NCI-H446 treated with DMSO at 0.1 percent for 48 hours (cell line): ENCODE data around the gene RBFOX2.

ENCODE experiments used
- DNase-seq: peaks from one replicate; lab custom pipeline; 2025; lab: John Stamatoyannopoulos, UW

The RBFOX2 gene

GRCh38 chr22:35863432-35863831 is 165.2 kb downstream of the RBFOX2 start:
- DNase-seq = no peak

- DNase-seq = no peak
Observed at GRCh38 chr22:35862697-35863096, 165.9 kb downstream of the RBFOX2 start.

GRCh38 chr22:35861451-35861850 is 167.2 kb downstream of the RBFOX2 start:
- no peak for DNase-seq

DNA sequence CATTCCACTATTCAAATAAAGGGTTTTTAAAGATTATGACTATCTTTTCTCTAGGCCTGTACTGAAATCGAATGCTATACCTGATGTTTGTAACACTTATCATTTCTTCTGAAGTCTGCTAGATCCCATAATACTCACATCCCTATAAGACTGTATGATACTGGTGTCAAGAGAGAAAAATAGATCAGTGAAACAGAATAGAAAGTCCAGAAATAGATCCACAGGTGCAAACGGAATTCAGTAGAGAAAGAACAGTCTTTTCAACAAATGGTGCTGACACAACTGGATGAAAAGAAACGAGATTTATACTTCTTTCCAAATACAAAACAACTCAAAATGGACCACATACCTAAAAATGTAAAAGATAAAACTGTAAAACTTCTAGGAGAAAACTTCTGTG is 167.8 kb downstream of the RBFOX2 start:
- DNase-seq = no peak

GRCh38 chr22:35860087-35860733 is 168.4 kb downstream of the RBFOX2 start:
- DNase-seq = no peak

DNA sequence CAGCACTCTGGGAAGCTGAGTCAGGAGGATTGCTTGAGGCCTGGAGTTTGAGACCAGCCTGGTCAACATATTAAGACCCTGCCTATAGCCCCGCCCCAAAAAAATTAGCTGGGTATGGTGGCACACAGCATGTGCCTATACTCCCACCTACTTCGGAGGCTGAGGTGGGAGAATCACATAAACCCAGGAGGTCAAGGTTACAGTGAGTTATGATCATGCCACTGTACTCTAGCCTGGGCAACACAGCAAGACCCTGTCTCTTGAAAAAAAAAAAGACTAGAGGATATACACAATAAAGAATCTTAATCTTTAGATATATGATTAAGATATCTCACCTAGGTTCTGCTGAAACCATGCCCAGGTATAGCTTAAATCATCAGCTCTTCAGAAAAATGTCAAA is 174.3 kb downstream of the RBFOX2 start:
- no peak for DNase-seq

DNA sequence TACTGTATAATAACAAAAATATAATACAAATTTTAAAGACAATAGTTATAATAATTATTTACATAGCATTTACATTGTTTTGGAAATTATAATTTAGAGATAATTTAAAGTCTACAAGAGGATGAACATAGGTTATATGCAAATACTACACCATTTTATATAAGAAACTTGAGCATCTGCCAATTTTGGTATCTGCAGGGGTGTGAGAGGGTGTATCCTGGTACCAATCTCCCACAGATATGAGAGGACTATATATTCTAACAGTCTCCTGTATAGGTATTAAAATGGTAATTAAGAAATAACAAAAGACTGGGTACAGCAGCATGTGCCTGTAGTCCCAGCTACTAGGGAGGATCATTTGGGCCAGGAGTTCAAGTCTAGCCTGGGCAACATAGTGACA is 176.5 kb downstream of the RBFOX2 start:
- DNase-seq = no peak

- DNase-seq = no peak
Observed at GRCh38 chr22:35850831-35851230, 177.8 kb downstream of the RBFOX2 start.

- no peak for DNase-seq
Observed at GRCh38 chr22:35846804-35847203, 181.8 kb downstream of the RBFOX2 start.

DNA sequence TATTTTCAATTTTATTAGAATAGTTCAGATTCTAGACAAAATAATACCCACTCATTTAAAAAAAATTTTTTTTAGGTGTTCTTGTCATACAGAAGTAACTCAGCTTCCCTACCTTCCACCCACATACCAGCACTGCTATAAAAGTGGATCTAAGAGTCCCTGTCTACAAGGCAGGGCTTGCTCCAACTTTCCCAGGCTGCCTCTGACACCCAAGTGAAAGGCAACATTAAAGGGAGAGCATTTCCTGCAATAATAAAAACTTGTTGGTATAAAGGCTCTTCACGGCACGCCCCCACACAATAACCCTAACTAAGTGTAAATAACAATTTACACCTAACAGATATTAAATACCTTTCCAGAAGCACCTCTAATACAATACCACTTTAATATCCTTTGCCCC is 183.7 kb downstream of the RBFOX2 start:
- no peak for DNase-seq

DNA sequence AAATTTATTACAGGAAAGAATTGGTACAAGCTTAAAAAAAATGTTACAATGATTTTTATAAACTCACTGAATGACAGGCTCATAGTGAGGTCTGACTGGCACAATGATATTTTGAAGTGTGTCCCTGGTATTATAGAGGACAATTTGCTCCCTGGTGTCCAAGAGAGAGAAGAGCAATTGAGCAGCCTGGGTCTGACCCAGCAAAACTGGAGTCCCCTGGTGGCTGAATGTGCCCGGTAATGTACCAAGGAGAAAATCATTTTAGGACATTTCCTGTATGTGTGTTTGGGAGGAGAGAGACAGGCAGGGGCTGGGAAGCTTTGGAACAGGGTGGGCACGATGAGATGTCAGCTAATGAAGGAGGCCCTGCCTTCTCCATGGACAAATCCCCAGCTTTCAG is 185.7 kb downstream of the RBFOX2 start:
- no peak for DNase-seq

DNA sequence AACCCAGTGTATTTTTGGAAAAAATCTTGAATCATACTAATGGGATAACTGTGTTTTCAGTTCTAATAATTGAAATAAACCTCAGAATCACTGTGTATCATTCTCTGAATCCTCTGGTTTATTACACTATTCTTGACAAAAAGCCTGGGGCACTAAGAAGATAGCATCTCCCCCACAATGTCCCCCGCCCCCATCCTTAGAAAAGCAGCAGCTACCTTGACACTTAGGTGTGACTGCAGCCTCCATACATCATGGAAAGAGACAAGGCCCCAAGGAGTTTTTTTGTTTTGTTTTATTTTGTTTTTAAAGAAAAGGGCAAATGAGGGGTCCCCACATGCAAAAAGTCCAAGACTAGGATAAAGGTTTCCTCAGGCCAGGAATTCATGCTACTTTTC is 186.1 kb downstream of the RBFOX2 start:
- no peak for DNase-seq

DNA sequence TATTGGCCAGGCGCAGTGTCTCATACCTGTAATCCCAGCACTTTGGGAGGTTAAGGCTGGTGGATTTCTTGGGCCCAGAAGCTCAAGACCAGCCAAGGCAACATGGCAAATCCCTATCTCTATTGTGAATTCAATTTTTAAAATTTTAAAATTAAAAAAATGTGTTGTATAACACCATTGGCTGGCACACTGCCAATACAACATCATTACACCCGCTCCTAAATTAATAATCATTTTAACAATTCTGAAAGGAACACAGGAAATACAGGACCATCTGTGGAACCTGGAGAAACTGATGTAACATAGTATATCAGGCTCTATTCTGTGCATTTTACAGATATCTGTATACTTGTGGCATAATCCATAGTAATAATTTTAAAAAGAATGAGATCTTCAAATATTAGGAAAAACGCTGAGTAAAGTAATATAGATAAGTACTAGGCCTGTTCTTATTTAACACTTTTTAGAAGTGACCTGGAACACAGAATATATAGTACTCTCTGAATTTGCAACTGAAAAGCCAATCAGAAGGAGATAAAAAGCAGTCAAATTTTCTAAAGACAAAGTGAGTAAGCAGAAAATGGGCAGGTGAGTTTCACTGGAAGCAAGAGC is 186.6 kb downstream of the RBFOX2 start:
- DNase-seq = no peak

DNA sequence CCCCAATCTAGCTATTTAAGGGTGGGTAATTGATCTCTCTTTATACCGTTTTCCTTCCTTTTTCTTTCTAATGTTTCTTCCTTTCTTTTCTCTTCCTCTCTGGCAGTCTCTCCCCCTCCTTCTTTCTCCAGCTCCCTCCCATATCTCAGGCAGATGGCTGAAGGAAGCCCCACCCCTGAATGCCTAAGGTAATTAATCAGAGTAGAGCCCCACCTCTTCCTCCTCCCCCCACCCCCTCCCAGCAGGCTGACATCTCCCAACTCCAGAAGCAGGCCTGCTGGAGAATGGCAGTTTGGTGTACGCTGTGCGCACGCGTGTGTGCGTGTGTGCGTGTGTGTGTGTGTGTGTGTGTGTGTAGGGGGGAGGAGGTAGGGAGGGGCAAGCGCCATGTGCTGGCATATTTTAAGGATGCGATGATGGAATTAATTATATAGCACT is 188.3 kb downstream of the RBFOX2 start:
- DNase-seq = peak; percentile 93

DNA sequence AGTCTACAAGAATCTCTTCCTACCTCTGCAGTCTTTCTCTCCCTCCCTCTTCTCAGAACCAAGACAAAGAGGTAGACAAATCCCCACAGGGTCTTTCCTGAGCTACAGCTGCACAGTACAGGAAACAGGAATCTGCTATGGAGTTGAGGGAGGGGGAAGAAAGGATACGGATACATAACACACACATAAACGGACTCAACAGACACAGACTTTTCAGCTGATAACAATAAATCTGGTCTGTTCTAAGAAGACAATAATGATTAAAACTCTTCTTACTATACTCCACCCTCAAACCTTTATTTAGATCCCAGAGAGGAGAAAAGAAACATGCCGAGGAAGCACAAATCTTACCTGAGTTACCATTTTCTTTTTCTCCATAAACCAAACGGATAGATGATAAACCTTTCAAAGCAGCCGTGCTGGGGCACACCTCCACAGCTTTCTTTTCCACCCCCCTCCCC is 188.8 kb downstream of the RBFOX2 start:
- no peak for DNase-seq

DNA sequence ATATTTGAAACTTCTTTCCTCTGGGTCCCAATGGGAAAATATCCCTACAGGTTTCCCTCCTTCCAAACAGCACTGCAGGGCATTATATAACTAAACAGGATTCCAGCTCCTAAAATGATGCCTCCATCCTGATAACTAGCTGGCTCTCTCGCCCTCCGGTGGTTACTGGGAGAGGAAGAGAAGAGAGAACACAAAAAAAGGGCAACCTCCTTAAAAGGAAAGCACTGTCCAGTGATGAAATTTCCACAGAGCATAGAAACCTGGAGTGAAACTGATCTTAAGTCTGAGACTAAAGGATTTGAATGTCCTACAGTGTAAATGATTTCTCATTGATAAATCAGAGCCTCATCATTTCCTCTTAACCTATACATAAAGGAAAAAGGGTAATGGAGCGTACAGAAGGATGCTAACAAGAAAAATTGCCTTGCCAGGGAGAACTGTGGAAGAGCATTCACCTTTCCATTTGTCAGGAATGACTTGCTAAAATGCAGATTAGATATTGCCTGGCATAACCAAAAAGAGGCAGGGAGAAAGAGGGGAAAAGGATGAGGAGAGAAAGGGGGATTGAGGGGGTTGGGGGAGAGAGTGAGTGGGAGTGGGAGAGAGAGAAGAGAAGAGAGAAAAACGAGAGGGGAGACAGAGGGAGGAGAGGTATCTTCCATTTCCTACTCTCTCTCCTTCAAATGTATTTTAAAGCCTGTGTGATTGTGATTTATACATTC is 189.6 kb downstream of the RBFOX2 start:
- DNase-seq = peak; percentile 24

DNA sequence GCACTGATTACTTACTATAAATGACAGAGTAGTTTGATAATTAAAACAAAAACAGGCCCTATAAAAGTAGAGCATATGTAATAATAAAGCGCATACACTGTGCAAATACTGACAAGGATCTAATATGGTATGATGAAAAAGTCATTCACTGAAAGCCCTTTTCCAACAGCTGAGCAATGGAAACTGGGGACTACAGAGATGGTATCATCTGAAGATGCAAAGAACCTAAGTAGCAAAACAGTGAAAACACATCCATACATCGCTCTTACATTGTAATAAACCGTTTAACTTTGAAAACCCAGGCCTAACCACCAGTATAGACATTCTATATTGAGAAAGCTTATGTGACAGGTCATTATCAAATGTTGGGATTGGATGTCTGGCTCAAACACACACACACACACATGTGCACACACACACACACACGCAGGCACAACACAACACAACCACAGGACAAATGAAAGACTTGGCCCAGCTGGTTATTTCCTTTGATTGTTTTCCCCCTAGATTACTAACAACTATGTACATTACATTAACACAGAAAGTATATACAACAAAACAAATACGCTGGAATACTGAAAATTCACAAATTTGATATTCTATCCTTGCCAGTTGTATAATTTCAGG is 191.4 kb downstream of the RBFOX2 start:
- no peak for DNase-seq

- DNase-seq = peak; percentile 80
Observed at GRCh38 chr22:35835998-35836691, 192.5 kb downstream of the RBFOX2 start.

DNA sequence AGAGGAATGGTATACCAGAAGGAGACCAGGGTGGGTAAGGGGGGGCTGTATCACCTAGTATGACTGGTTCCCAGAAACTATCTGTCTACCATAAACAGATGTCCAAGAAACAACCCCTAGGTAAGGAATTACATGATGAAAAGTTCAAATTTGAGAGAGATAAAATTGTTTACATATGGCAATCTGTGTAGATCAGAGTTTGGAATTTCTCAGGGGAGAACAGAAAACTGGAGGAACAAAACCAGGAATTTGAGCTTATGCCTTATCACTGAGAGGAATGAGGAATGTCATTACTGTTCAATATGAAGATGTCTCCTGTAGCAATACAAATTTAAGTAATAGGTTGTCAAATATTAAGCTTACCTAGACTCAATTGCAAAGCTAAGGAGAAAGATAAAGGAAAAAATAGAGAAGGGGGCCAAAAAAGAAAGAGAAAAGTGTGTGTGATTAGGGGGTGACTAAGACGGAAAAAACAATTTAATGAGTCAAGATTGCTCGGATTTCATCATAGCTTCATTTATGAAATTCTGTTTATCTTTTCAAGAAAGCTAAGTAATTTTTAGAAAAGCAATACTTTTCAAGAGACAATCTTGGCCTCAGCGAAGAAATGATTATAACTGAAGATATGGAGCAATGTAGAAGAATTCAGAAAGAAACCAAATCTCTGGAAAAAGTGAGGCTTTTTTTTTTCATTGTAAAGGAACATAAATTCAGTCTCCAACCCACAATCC is 193.2 kb downstream of the RBFOX2 start:
- DNase-seq = no peak

DNA sequence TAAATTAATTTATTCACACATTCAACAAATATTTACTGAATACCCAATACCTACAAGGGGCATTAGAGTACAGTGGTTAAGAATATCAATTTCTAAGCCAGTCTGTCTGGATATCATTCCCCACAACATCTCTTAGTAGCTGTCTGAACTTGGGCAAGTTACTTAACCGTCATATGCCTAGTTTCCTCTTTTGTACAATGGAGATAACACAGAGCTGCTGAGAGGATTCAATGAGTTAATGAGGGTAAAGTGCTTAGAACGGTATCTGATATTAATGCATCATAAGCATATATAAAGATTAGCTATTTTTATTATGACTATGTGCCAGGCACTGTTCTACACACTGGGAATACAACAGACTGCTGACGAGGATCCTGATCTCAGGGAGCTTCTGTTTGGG is 194.6 kb downstream of the RBFOX2 start:
- DNase-seq = no peak

- no peak for DNase-seq
Observed at GRCh38 chr22:35830305-35830704, 198.3 kb downstream of the RBFOX2 start.

DNA sequence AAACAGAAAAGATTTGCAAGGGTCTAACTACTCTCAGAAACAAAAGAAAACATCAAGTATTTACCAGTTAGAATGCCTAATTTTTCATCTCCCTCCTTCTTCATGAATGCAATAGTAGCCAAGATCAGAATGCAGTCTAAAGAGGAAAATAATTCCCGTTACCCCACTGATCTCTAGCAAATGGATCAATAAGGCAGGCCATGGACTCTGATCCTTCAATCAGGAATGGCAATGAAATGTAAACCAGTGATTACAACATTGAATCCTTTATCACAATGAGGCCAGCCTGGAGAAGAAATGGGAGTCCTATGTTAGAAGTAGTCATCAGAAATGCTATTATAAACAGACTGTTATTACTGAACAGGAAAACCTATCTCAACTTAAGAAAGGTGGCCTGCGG is 204.4 kb downstream of the RBFOX2 start:
- DNase-seq = no peak
